H1 (cell line): ENCODE measurements around the gene TBRG4. TPM values are rescaled to one million over a fixed set of nuclear protein-coding genes. Genes with fewer than 3 reads are reported as not detected.

Experiments
- CTCF ChIA-PET: fragments of 300-600 bp; sonication (Branson Sonifier 250); formaldehyde crosslinking; loops from one replicate; lab custom pipeline; 2021; ENCODE audit not compliant: partially characterized antibody; lab: Charles Lee
- POLR2A ChIA-PET: fragments of 300-600 bp; sonication (Branson Sonifier 250); formaldehyde crosslinking; loops from one replicate; lab custom pipeline; 2021; ENCODE audit warnings: inconsistent platforms; ENCODE audit not compliant: partially characterized antibody; lab: Charles Lee
- DNase-seq, 2 experiments: peaks; one replicate each; pipeline versions ENCODE4 v3.0.0 to v3.0.0-alpha.2; 2010 to 2022; ENCODE audit warnings: low spot score in 2 of 2, low read depth in 1 of 2, mixed read lengths in 1 of 2
- FAIRE-seq: peaks from 2 replicates; lab custom pipeline; 2011; peaks lifted over from hg19 to GRCh38; lab: Jason Lieb, UNC
- H2AFZ ChIP-seq: 2 replicates; pipeline ENCODE4 v1.8.1; 2012; ENCODE audit warnings: low read length, inconsistent platforms
- H2AK5ac ChIP-seq: 2 replicates; pipeline ENCODE4 v1.6.1; 2013; ENCODE audit warnings: low read depth, low read length
- H2BK120ac ChIP-seq: replicated peaks from 2 replicates; pipeline ENCODE3; 2013; ENCODE audit warnings: low read depth, low read length, inconsistent platforms
- H2BK12ac ChIP-seq: 2 replicates; pipeline ENCODE4 v1.6.1; 2013; ENCODE audit warnings: low read depth, low read length
- H2BK15ac ChIP-seq: 2 replicates; pipeline ENCODE4 v1.6.1; 2013; ENCODE audit warnings: low read length
- H2BK20ac ChIP-seq: 2 replicates; pipeline ENCODE4 v1.6.1; 2013; ENCODE audit warnings: low read length
- H2BK5ac ChIP-seq: 2 replicates; pipeline ENCODE4 v1.6.1; 2013; ENCODE audit warnings: low read depth, low read length
- H3K14ac ChIP-seq: 2 replicates; pipeline ENCODE4 v1.6.1; 2013; ENCODE audit warnings: inconsistent platforms; ENCODE audit not compliant: insufficient read length
- H3K18ac ChIP-seq: 2 replicates; pipeline ENCODE4 v1.6.1; 2013; ENCODE audit warnings: low read length; ENCODE audit errors: extremely low read depth
- H3K23ac ChIP-seq: 2 replicates; pipeline ENCODE4 v1.6.1; 2013; ENCODE audit warnings: inconsistent platforms; ENCODE audit not compliant: insufficient read length
- H3K23me2 ChIP-seq: 2 replicates; pipeline ENCODE4 v1.6.1; 2013; ENCODE audit warnings: low read depth, low read length
- H3K27ac ChIP-seq: 2 replicates; pipeline ENCODE4 v1.6.1; 2011; ENCODE audit warnings: low read depth, low read length, inconsistent platforms
- H3K27me3 ChIP-seq, 4 experiments: replicated peaks in 1 of 4; 1 replicate in 1 of 4; 2 replicates in 3 of 4; pipeline versions ENCODE4 v1.6.1 to v1.8.1; 2011 to 2013; ENCODE audit warnings: low read length in 3 of 4, mild to moderate bottlenecking in 3 of 4, inconsistent platforms in 2 of 4, mixed read lengths in 2 of 4, moderate library complexity in 1 of 4; ENCODE audit not compliant: control insufficient read depth in 3 of 4, insufficient read depth in 3 of 4; ENCODE audit errors: extremely low read depth in 1 of 4
- H3K36me3 ChIP-seq, 4 experiments: 2 replicates each; pipeline versions ENCODE4 v1.6.1 to v1.8.1; 2011 to 2013; ENCODE audit warnings: mild to moderate bottlenecking in 4 of 4, low read length in 3 of 4, moderate library complexity in 2 of 4, control low read depth in 1 of 4, inconsistent platforms in 1 of 4; ENCODE audit not compliant: insufficient read depth in 4 of 4, control insufficient read depth in 2 of 4
- H3K4ac ChIP-seq: replicated peaks from 2 replicates; pipeline ENCODE3; 2013; ENCODE audit warnings: low read length, low read depth, mixed read lengths, inconsistent platforms; ENCODE audit not compliant: insufficient read length
- H3K4me1 ChIP-seq, 4 experiments: replicated peaks in 1 of 4; 1 replicate in 1 of 4; 2 replicates in 3 of 4; pipeline versions ENCODE4 v1.6.1 to v1.8.1; 2011 to 2013; ENCODE audit warnings: low read length in 3 of 4, inconsistent platforms in 2 of 4, mixed read lengths in 1 of 4; ENCODE audit not compliant: insufficient read depth in 4 of 4, control insufficient read depth in 3 of 4
- H3K4me2 ChIP-seq, 2 experiments: 2 replicates each; pipeline versions ENCODE4 v1.6.1 to v1.8.1; 2011 to 2013; ENCODE audit warnings: low read depth in 2 of 2, low read length in 2 of 2, control low read depth in 1 of 2, inconsistent platforms in 1 of 2, mild to moderate bottlenecking in 1 of 2; ENCODE audit not compliant: insufficient read depth in 1 of 2
- H3K4me3 ChIP-seq, 4 experiments: fragments of 200-600, 300-600 bp in 1 of 4; sonication (generic), shearing (Covaris generic), sonication (Bioruptor Twin) in 1 of 4; 2 replicates each; pipeline versions ENCODE4 v1.5.1 to v1.8.1; 2011 to 2016; ENCODE audit warnings: low read length in 4 of 4, low read depth in 3 of 4, control low read depth in 2 of 4, inconsistent platforms in 2 of 4, mild to moderate bottlenecking in 2 of 4, mixed read lengths in 1 of 4, moderate library complexity in 1 of 4; ENCODE audit not compliant: insufficient read depth in 2 of 4; ENCODE audit errors: extremely low read depth in 1 of 4
- H3K56ac ChIP-seq: replicated peaks from 2 replicates; pipeline ENCODE3; 2013; ENCODE audit warnings: low read depth, mild to moderate bottlenecking, mixed read lengths, low read length, inconsistent platforms; ENCODE audit not compliant: insufficient read length
- H3K79me1 ChIP-seq: 2 replicates; pipeline ENCODE4 v1.6.1; 2013; ENCODE audit warnings: low read depth, low read length, control low read depth
- H3K79me2 ChIP-seq, 2 experiments: 2 replicates each; pipeline versions ENCODE4 v1.6.1 to v1.8.1; 2012 to 2013; ENCODE audit warnings: low read length in 2 of 2, mild to moderate bottlenecking in 2 of 2, inconsistent platforms in 1 of 2; ENCODE audit not compliant: insufficient read depth in 2 of 2, control insufficient read depth in 1 of 2
- H3K9ac ChIP-seq, 4 experiments: replicated peaks in 1 of 4; 1 replicate in 1 of 4; 2 replicates in 3 of 4; pipeline versions ENCODE4 v1.6.1 to v1.8.1; 2011 to 2013; ENCODE audit warnings: low read depth in 3 of 4, low read length in 3 of 4, control low read depth in 2 of 4, mild to moderate bottlenecking in 2 of 4, moderate library complexity in 2 of 4, inconsistent platforms in 1 of 4; ENCODE audit errors: extremely low read depth in 1 of 4
- H3K9me3 ChIP-seq, 2 experiments: 2 replicates each; pipeline versions ENCODE4 v1.6.1 to v1.8.1; 2012 to 2013; ENCODE audit warnings: mild to moderate bottlenecking in 2 of 2, moderate library complexity in 2 of 2, control low read depth in 1 of 2, inconsistent platforms in 1 of 2, low read depth in 1 of 2, low read length in 1 of 2, mixed read lengths in 1 of 2; ENCODE audit not compliant: insufficient read depth in 2 of 2
- H4K20me1 ChIP-seq, 2 experiments: replicated peaks in 1 of 2; 2 replicates each; pipeline versions ENCODE3 to v1.8.1; 2011 to 2013; ENCODE audit warnings: inconsistent platforms in 2 of 2, low read length in 2 of 2, mild to moderate bottlenecking in 1 of 2; ENCODE audit not compliant: insufficient read depth in 2 of 2, control insufficient read depth in 1 of 2
- H4K5ac ChIP-seq: 2 replicates; pipeline ENCODE4 v1.6.1; 2013; ENCODE audit warnings: low read length, low read depth, mixed read lengths, inconsistent platforms; ENCODE audit not compliant: insufficient read length
- H4K8ac ChIP-seq: 2 replicates; pipeline ENCODE4 v1.8.0; 2013; ENCODE audit warnings: mild to moderate bottlenecking, moderate library complexity, low read length, inconsistent platforms; ENCODE audit not compliant: insufficient read depth; ENCODE audit errors: extremely low read depth
- H4K91ac ChIP-seq: replicated peaks from 2 replicates; pipeline ENCODE3; 2013; ENCODE audit warnings: low read length, mixed read lengths, inconsistent platforms; ENCODE audit not compliant: insufficient read length
- CBX5 ChIP-seq: fragments of 300-800, 300-1000 bp; sonication (generic); IDR thresholded peaks from 2 replicates; pipeline ENCODE4 v1.7.1; 2016; ENCODE audit warnings: antibody characterized with exemption, low read length, low read depth
- CHD1 ChIP-seq: IDR thresholded peaks from 2 replicates; pipeline ENCODE4 v1.6.1; 2012; ENCODE audit warnings: low read depth, low read length, improper control_type of control experiment
- CHD2 ChIP-seq: IDR thresholded peaks from 2 replicates; pipeline ENCODE4 v1.6.1; 2012; ENCODE audit warnings: low read length, improper control_type of control experiment
- E2F6 ChIP-seq: IDR thresholded peaks from 2 replicates; pipeline ENCODE4 v1.6.1; 2012; ENCODE audit warnings: inconsistent platforms
- EP300 ChIP-seq, 2 experiments: IDR thresholded peaks; 1 replicate in 1 of 2; 2 replicates in 1 of 2; pipeline ENCODE4 v1.6.1; 2011 to 2012; ENCODE audit warnings: low read depth in 2 of 2, low read length in 2 of 2, mild to moderate bottlenecking in 2 of 2, borderline replicate concordance in 1 of 2, inconsistent platforms in 1 of 2, moderate library complexity in 1 of 2
- FOSL1 ChIP-seq: IDR thresholded peaks from 2 replicates; pipeline ENCODE4 v1.6.1; 2011; ENCODE audit warnings: mild to moderate bottlenecking, low read depth, low read length, moderate library complexity; ENCODE audit not compliant: insufficient read depth
- GABPA ChIP-seq: IDR thresholded peaks from 2 replicates; pipeline ENCODE4 v1.6.1; 2011; ENCODE audit warnings: mild to moderate bottlenecking, low read length, moderate library complexity, borderline replicate concordance; ENCODE audit not compliant: insufficient read depth
- MAX ChIP-seq: IDR thresholded peaks from 2 replicates; pipeline ENCODE4 v1.6.1; 2012; ENCODE audit warnings: inconsistent platforms
- POU5F1 ChIP-seq: IDR thresholded peaks from 2 replicates; pipeline ENCODE4 v1.6.1; 2011; ENCODE audit warnings: low read depth, mild to moderate bottlenecking, low read length, moderate library complexity
- RXRA ChIP-seq: IDR thresholded peaks from 2 replicates; pipeline ENCODE4 v1.6.1; 2011; ENCODE audit warnings: low read depth, mild to moderate bottlenecking, low read length, moderate library complexity; ENCODE audit not compliant: insufficient read depth
- SP1 ChIP-seq: IDR thresholded peaks from 2 replicates; pipeline ENCODE4 v1.6.1; 2011; ENCODE audit warnings: low read depth, low read length
- TBP ChIP-seq: IDR thresholded peaks from 2 replicates; pipeline ENCODE4 v1.6.1; 2011; ENCODE audit warnings: low read depth, low read length, improper control_type of control experiment
- WGBS, 2 experiments: shearing (Covaris generic) in 1 of 2; methylation state at CpG; one replicate each; pipeline versions ENCODE4 v1.1.6 to v1.1.7; 2013 to 2015; ENCODE audit warnings: low lambda C conversion rate in 2 of 2, mixed read lengths in 2 of 2, inconsistent platforms in 1 of 2, low coverage in 1 of 2, missing lambda C conversion rate in 1 of 2; ENCODE audit not compliant: insufficient replicate concordance in 2 of 2, insufficient coverage in 1 of 2, insufficient read length in 1 of 2; ENCODE audit errors: extremely low coverage in 1 of 2, missing lambda C conversion rate in 1 of 2; 5-methylcytosine and 5-hydroxymethylcytosine counted together
- polyA plus RNA-seq, 7 experiments: library from polyadenylated mRNA; depleted of rRNA in 3 of 7; stranded (reverse) in 5 of 7; unstranded in 2 of 7; fragments of >200 nt in 5 of 7; fragments of 200-250 nt in 2 of 7; gene quantifications; 1 replicate in 5 of 7; 2 replicates in 1 of 7; 4 replicates in 1 of 7; pipeline versions ENCODE4 v1.2.1 to v1.2.3, GENCODE V29; 2011 to 2013; ENCODE audit warnings: missing spikeins in 2 of 7, mixed read lengths in 2 of 7
- total RNA-seq: library from RNA; stranded (reverse); fragmentation: NEBNext Ultra II Directional; extraction: Animal tissue kit (Norgen Biotek cat#: 25700); gene quantifications from 2 replicates; pipeline ENCODE4 v1.2.1, GENCODE V29; 2021

Gene TBRG4
- total and polyA plus RNA-seq, 2 of the 8 experiments (the other 6 are each of a cell fraction or from before 2014, with no cell fraction given): 110 to 137 TPM

- Histone ChIP-seq H3K56ac (no peak overlapping the region), H3K14ac (no peak overlapping the region), H3K23me2 (no peaks in the 10 kb centered on the region), H3K4ac (no peak overlapping the region), H3K79me1 (no peaks in the 10 kb centered on the region), H4K91ac (no peak overlapping the region), H3K23ac (no peak overlapping the region), H2BK120ac (no peak overlapping the region), H3K9ac (no peak overlapping the region), H3K18ac (no peak overlapping the region), H4K5ac (no peak overlapping the region), H3K27me3 (no peaks in the 10 kb centered on the region), H2BK15ac (no peak overlapping the region), H4K20me1 (no peaks in the 10 kb centered on the region), H3K79me2 (no peaks in the 10 kb centered on the region), H2AK5ac (no peak overlapping the region), H2BK12ac (no peak overlapping the region), H2AFZ (no peak overlapping the region), H3K4me2 (no peak overlapping the region), H2BK5ac (no peak overlapping the region), H3K4me3 (no peak overlapping the region), H3K4me1 (peaks cover 0 to 3% (median 2%) of the 10 kb centered on the region in 4 experiments; a peak in 5 of 7 replicates), H3K9me3 (no peaks in the 10 kb centered on the region), H4K8ac (no peak overlapping the region), H2BK20ac (no peak overlapping the region), H3K27ac (no peak overlapping the region), H3K36me3 (no peaks in the 10 kb centered on the region)
- DNase-seq (no peak), FAIRE-seq (no peak)
- CTCF ChIA-PET: interaction anchor here (0.6 kb wide), 1 partner anchor 20 kb away, joined by 3 read pairs; no protein-coding TSS in a partner anchor
- POLR2A ChIA-PET: interaction anchor here (0.9 kb wide), 1 partner anchor 144 kb away, joined by 3 read pairs; no protein-coding TSS in a partner anchor
- 92% methylated on average over 14 of the region's 15 CpGs; no CpG with 5 or more reads in 1 of the 2 experiments for WGBS, 2 experiments
- TF ChIP-seq EP300 (IDR thresholded peaks at IDR 0.05; ENCODE audit: borderline replicate concordance in 1 of 2, low read depth in 2 of 2, low read length in 2 of 2): no peak
- TF ChIP-seq MAX: no peak
- TF ChIP-seq GABPA: no peak
- TF ChIP-seq POU5F1: no peak
- no peak for TF ChIP-seq TBP
- no peak for TF ChIP-seq E2F6
- no peak for TF ChIP-seq CHD2
- no peak for TF ChIP-seq CHD1
- no peak for TF ChIP-seq SP1
- TF ChIP-seq FOSL1: no peak
- no peak for TF ChIP-seq RXRA
- no peak for TF ChIP-seq CBX5
Observed at GRCh38 chr7:45129181-45129800, 17.8 kb upstream of the TBRG4 start.
